Heart left ventricle (tissue), 13 donors: ENCODE results near the gene BLZF1.

Source experiments
- POLR2A ChIP-seq, 2 donors: fragments of 450-650 bp; IDR thresholded peaks; one replicate each; pipeline ENCODE4 v1.6.1; 2017; ENCODE audit warnings: antibody characterized with exemption in 2 of 2, mild to moderate bottlenecking in 2 of 2, moderate library complexity in 2 of 2
- TF ChIP-seq, protein P1 (sequence below), 12 donors: fragments of 200-600 bp; sonication (generic) in 4 of 12; IDR thresholded peaks; one replicate each; pipeline versions ENCODE4 v1.5.0 to v1.8.0; 2018 to 2022; ENCODE audit warnings: antibody characterized with exemption in 12 of 12, mild to moderate bottlenecking in 5 of 12
- donor health status: ischemic (EF 13 %, LVEDD 7.1; RV severe dilation, severe dysfunction).
- donor health status: DM: no; HTN: yes; CAD: no.
- donor health status: DM: no; HTN: no; CAD: no.
- donor health status: ischemic (EF 25% LVEDD 6.9; RV normal size, moderate dysfunction).
- donor health status: ischemic (EF 25% LVEDD 5.7; RV mildly dilated, moderate dysfunction).
- donor health status: ischemic (EF 35%, LVEDD 5.7; RV mildly dilated, moderate dysfunction).
- donor health status: nonischemic (EF 11% LVEDD 7.7; RV severe dilation, severe dysfunction).
- donor health status: DM: yes; HTN: yes; CAD: no.
- donor health status: PGD.
- donor health status: ischemic (EF 29% LVEDD 5.4; RV normal size, mild dysfunction).
- donor health status: nonischemic (EF 23%, LVEDD 6.1; RV moderate dilation, normal function).

DNA sequence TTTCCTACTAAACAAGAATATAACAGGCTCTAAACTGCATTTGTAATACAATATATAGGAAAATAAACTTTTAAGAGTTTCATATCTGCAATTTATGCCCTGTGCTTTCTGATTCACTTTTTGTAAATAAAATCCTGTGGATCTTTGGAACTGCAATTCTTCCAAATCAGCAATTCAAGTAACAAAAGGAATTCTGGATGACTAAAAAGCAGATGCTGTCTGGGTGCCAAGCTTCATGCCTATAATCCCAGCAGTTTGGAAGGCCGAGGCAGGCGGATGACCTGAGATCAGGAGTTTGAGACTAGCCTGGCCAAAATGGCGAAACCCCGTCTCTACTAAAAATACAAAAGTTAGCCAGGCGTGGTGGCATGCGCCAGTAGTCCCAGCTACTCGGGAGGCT lies 6.7 kb upstream of the BLZF1 start:
- TF ChIP-seq, protein P1, sequence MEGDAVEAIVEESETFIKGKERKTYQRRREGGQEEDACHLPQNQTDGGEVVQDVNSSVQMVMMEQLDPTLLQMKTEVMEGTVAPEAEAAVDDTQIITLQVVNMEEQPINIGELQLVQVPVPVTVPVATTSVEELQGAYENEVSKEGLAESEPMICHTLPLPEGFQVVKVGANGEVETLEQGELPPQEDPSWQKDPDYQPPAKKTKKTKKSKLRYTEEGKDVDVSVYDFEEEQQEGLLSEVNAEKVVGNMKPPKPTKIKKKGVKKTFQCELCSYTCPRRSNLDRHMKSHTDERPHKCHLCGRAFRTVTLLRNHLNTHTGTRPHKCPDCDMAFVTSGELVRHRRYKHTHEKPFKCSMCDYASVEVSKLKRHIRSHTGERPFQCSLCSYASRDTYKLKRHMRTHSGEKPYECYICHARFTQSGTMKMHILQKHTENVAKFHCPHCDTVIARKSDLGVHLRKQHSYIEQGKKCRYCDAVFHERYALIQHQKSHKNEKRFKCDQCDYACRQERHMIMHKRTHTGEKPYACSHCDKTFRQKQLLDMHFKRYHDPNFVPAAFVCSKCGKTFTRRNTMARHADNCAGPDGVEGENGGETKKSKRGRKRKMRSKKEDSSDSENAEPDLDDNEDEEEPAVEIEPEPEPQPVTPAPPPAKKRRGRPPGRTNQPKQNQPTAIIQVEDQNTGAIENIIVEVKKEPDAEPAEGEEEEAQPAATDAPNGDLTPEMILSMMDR (IDR thresholded peaks at IDR 0.05): no peak
- TF ChIP-seq POLR2A (IDR thresholded peaks at IDR 0.05): no peak
